BE2C (cell line): ENCODE results near the gene GALNT9.

Experiments
- DNase-seq: peaks from one replicate; pipeline ENCODE4 v3.0.0-alpha.2; 2020
- H3K27me3 ChIP-seq: fragments of 250-450 bp; sonication (Bioruptor Pico); 2 replicates; pipeline ENCODE4 v1.5.1; 2020; ENCODE audit warnings: mild to moderate bottlenecking
- H3K36me3 ChIP-seq: fragments of 250-450 bp; sonication (Bioruptor Pico); 2 replicates; pipeline ENCODE4 v1.5.1; 2020; ENCODE audit warnings: mild to moderate bottlenecking
- H3K4me1 ChIP-seq: fragments of 250-450 bp; sonication (Bioruptor Pico); 2 replicates; pipeline ENCODE4 v1.5.1; 2020
- H3K4me3 ChIP-seq: 2 replicates; pipeline ENCODE4 v1.5.1; 2011; ENCODE audit warnings: low read depth, low read length
- H3K9me3 ChIP-seq: fragments of 250-450 bp; sonication (Bioruptor Pico); 2 replicates; pipeline ENCODE4 v1.5.1; 2020
- TF ChIP-seq, protein P1 (sequence below): IDR thresholded peaks from 2 replicates; pipeline ENCODE4 v1.5.1; 2012; ENCODE audit warnings: mild to moderate bottlenecking, low read depth, low read length

GALNT9 gene

DNA sequence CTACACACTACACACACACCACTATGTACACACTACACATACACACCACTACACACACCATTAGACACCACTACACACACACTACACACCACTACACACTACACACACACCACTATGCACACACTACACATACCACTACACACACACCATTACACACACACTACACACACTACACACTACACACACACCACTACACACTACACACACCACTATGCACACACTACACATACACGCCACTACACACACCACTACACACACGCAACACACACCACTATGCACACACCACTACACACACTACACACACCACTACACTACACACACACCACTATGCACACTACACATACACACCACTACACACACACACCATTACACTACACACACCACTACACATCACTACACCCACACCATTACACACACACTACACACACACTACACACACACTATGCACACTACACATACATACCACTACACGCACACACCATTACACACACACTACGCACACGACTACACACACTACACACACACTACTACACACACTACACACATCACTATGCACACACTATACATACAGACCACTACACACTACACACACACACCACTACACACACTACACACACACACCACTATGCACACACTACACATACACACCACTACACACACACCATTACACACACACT, 171.5 kb downstream of the GALNT9 start:
- H3K4me3 ChIP-seq = no peak overlapping the region
- no peaks in the 10 kb centered on the region for H3K4me1 ChIP-seq
- no peaks in the 10 kb centered on the region for H3K36me3 ChIP-seq
- no peaks in the 10 kb centered on the region; the same call in 1 of the 2 replicates for H3K9me3 ChIP-seq
- no peak for DNase-seq
- H3K27me3 ChIP-seq = peaks cover 23% of the 10 kb centered on the region
- TF ChIP-seq, protein P1, sequence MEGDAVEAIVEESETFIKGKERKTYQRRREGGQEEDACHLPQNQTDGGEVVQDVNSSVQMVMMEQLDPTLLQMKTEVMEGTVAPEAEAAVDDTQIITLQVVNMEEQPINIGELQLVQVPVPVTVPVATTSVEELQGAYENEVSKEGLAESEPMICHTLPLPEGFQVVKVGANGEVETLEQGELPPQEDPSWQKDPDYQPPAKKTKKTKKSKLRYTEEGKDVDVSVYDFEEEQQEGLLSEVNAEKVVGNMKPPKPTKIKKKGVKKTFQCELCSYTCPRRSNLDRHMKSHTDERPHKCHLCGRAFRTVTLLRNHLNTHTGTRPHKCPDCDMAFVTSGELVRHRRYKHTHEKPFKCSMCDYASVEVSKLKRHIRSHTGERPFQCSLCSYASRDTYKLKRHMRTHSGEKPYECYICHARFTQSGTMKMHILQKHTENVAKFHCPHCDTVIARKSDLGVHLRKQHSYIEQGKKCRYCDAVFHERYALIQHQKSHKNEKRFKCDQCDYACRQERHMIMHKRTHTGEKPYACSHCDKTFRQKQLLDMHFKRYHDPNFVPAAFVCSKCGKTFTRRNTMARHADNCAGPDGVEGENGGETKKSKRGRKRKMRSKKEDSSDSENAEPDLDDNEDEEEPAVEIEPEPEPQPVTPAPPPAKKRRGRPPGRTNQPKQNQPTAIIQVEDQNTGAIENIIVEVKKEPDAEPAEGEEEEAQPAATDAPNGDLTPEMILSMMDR = no peak

DNA sequence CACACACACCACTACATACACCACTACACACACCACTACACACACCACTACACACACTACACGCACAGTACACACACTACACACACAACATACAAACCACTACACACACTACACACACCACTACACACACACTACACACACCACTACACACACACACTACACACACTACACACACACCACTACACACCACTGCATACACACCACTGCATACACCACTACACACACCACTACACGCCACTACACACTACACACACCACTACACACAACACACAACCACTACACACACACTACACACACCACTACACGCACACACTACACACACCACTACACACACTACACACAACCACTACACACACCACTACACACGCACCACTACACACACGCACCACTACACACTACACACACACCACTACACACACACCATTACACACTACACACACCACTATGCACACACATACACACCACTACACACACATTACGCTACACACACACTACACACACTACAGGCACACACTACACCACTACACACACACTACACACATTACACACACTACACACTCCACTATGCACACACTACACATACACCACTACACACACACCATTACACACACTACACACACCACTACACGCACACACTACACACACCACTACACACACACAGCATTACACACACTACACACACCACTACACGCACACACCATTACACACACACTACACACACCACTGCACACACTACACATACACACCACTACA, 172.6 kb downstream of the GALNT9 start:
- Histone ChIP-seq H3K27me3 (peaks cover 12% of the 10 kb centered on the region), H3K9me3 (no peaks in the 10 kb centered on the region; the same call in 1 of the 2 replicates), H3K4me3 (no peak overlapping the region), H3K4me1 (no peaks in the 10 kb centered on the region), H3K36me3 (peaks cover 8% of the 10 kb centered on the region)
- TF ChIP-seq, protein P1 = no peak
- DNase-seq = no peak

DNA sequence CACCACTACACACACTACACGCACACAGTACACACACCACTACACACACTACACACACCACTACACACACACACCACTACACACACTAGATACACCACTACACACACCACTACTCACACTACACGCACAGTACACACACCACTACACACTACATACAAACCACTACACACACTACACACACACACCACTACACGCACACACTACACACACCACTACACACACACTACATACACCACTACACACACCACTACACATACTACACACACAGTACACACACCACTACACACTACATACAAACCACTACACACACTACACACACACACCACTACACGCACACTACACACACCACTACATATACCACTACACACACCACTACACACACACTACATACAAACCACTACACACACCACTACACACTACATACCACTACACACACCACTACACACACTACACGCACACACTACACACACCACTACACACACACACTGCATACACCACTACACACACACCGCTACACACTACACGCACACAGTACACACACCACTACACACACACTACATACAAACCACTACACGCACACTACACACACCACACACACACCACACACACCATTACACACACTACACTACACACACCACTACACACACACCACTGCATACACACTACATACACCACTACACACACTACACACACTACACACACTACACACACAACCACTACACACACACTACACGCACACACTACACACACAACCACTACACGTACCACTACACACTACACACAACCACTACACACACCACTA, 173.4 kb downstream of the GALNT9 start:
- no peaks in the 10 kb centered on the region for H3K4me1 ChIP-seq
- H3K27me3 ChIP-seq = peaks cover 12% of the 10 kb centered on the region
- no peak overlapping the region for H3K4me3 ChIP-seq
- DNase-seq = no peak
- no peaks in the 10 kb centered on the region; the same call in 1 of the 2 replicates for H3K9me3 ChIP-seq
- TF ChIP-seq, protein P1 = no peak
- H3K36me3 ChIP-seq = peaks cover 14% of the 10 kb centered on the region

DNA sequence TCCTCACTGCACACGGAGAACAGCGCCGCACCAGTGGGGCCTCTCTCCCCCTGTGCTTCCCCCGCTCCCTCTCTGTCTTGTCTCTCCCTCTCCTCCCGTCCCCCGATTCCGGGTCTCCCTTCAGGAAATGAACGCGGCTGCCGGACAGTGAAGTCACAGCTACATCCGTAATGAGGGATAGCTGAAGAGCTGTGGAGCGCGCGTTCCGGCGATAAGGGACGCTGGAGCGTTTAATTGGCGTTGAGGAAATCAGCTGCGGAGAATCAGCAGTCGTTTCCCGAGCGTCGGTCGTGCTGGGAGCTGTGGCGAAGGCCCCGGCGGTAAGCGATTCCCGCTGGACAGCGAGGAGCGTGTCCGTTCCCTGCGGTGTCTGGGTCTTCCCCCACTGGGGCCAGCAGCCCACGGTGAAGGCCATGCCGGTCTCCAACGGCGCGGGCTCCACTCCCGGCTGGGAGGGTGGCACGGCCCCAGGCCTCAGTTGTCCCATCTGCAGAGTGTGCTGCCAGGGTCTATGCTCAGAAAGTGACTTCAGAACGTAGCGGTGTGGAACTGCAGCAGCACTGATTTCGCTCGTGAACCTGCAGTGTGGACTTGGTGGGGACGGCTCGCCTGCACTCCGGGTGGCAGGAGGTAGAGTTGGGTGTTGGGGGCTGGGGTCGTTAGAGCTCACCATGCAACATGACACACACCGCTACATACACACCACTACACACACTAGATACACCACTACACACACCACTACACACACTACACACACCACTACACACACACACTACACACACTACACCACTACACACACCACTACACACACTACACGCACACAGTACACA, 174.2 kb downstream of the GALNT9 start:
- TF ChIP-seq, protein P1 = no peak
- Histone ChIP-seq H3K36me3 (peaks cover 14% of the 10 kb centered on the region), H3K9me3 (no peaks in the 10 kb centered on the region; the same call in 1 of the 2 replicates), H3K4me1 (no peaks in the 10 kb centered on the region), H3K4me3 (no peak overlapping the region), H3K27me3 (peaks cover 10% of the 10 kb centered on the region)
- no peak for DNase-seq

DNA sequence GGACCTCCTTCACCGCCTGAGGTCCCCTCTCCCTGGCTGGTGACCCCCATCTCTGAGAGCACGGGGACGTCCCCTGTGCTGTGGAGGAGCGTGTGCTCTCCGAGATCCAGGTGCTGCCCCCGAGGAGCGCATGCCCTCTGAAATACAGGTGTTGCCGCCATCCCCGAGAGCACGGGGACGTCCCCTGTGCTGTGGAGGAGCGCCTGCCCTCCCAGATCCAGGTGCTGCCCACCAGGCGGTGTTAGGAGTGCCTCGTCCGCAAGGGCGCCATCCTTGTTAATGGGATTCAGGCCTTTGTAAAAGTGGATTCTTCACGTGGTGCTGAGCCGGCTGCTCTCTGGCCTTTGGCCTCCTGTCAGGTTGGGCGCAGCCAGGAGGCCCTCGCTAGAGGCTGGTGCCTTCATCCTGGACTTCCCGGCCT, 175.0 kb downstream of the GALNT9 start:
- DNase-seq = no peak
- TF ChIP-seq, protein P1 = no peak
- Histone ChIP-seq H3K27me3 (peaks cover 6% of the 10 kb centered on the region), H3K9me3 (no peaks in the 10 kb centered on the region; the same call in 1 of the 2 replicates), H3K4me3 (peak overlapping the region; percentile 28), H3K4me1 (no peaks in the 10 kb centered on the region), H3K36me3 (peaks cover 14% of the 10 kb centered on the region)
